Activated B cell treated with CpG ODN at 0.5 μM for 24 hours (primary cell): ENCODE results near the gene OR52E4. TPM values are rescaled to one million over a fixed set of nuclear protein-coding genes. Genes with fewer than 3 reads are reported as not detected.

ENCODE experiments used
- ATAC-seq: fragments of 200-7000 bp; cut with Tn5 transposase; one replicate; pipeline ENCODE4 v1.10.0; 2021; ENCODE audit warnings: low read depth, mild to moderate bottlenecking, moderate library complexity
- CTCF ChIA-PET: fragments of 350-600 bp; sonication (Branson Sonifier 250); formaldehyde crosslinking; loops from one replicate; lab custom pipeline; 2021; ENCODE audit warnings: antibody characterized with exemption; lab: Charles Lee
- POLR2A ChIA-PET: fragments of 350-600 bp; sonication (Branson Sonifier 250); formaldehyde crosslinking; loops from one replicate; lab custom pipeline; 2021; ENCODE audit warnings: antibody characterized with exemption; lab: Charles Lee
- DNase-seq: peaks from one replicate; pipeline ENCODE4 v3.0.0; 2022
- H3K27ac Mint-ChIP-seq: one replicate; pipeline ENCODE4 v1.8.0; 2020; ENCODE audit warnings: mixed read lengths
- H3K27me3 Mint-ChIP-seq: one replicate; pipeline ENCODE4 v1.8.0; 2021; ENCODE audit warnings: mixed read lengths
- H3K36me3 Mint-ChIP-seq: one replicate; pipeline ENCODE4 v1.8.0; 2021; ENCODE audit warnings: low read depth, mixed read lengths
- H3K4me1 Mint-ChIP-seq: one replicate; pipeline ENCODE4 v1.8.0; 2021; ENCODE audit warnings: mixed read lengths
- H3K4me3 Mint-ChIP-seq: one replicate; pipeline ENCODE4 v1.8.0; 2020; ENCODE audit warnings: mild to moderate bottlenecking, mixed read lengths
- H3K9me3 Mint-ChIP-seq: one replicate; pipeline ENCODE4 v1.8.0; 2020; ENCODE audit warnings: mixed read lengths
- CTCF ChIP-seq: fragments of 200-600 bp; IDR thresholded peaks from one replicate; pipeline ENCODE4 v1.8.0; 2022; ENCODE audit warnings: antibody characterized with exemption, mild to moderate bottlenecking
- intact Hi-C: fragments of 100-400 bp; cut with micrococcal nuclease; formaldehyde crosslinking; loops from one replicate; pipeline ENCODE4 v1.15.1; 2024
- total RNA-seq: library from RNA; stranded (reverse); gene quantifications from 2 replicates; pipeline ENCODE4 v1.2.3, GENCODE V29; 2022

OR52E4 gene
- total RNA-seq, 1 donor from 2014 or later: not detected

GRCh38 chr11:5892908-5893307, 12.5 kb downstream of the OR52E4 start, which contains the start of gene OR52E5:
TSS of gene OR52E5 (plus strand) at chr11:5893208. CDS start at chr11:5900777, 7,569 bp downstream.
- intact Hi-C loops: loop anchor here (10.0 kb wide), 1 partner anchor 688 kb away; the partner anchor contains the start of gene OR51V1
- DNase-seq: no peak
- Mint-ChIP-seq H3K27ac (no peak within 1 kb of the TSS), H3K4me1 (no peaks in the 10 kb centered on the region), H3K27me3 (no peaks in the 10 kb centered on the region), H3K36me3 (no peaks in the 10 kb centered on the region), H3K9me3 (no peaks in the 10 kb centered on the region), H3K4me3 (no peak within 1 kb of the TSS)
- ChIA-PET CTCF (interaction anchor here (1.1 kb wide), 1 partner anchor 10 kb away, joined by 3 read pairs; no protein-coding TSS in a partner anchor), POLR2A (no interaction called here)
- TF ChIP-seq CTCF: no peak
- ATAC-seq: no peak

DNA sequence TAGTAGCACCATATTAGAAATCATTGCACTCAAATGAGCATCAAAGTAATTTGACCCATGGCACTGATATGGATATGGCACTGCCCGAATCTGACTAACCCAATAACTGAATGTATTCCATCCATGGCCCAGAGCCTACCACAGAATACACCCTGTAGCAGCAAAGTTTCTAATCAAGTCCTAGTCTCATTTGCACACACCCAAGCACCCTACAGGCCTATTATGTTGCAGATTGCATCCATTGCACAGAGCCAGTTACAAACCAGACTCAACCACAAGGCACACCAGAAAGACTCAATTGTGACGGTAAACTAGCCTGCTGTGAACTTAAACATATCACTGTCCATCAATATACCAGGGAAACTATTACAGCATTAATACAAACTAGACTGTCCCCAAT, 19.1 kb downstream of the OR52E4 start:
- ChIA-PET CTCF (no interaction called here), POLR2A (no interaction called here)
- no peak overlapping the region for H3K27ac Mint-ChIP-seq
- no peaks in the 10 kb centered on the region for H3K9me3 Mint-ChIP-seq
- ATAC-seq (no peak), DNase-seq (no peak)
- no peak overlapping the region for H3K4me3 Mint-ChIP-seq
- no peaks in the 10 kb centered on the region for H3K4me1 Mint-ChIP-seq
- H3K36me3 Mint-ChIP-seq: no peaks in the 10 kb centered on the region
- H3K27me3 Mint-ChIP-seq: no peaks in the 10 kb centered on the region
- intact Hi-C loops: loop anchor here (10.0 kb wide), 1 partner anchor 695 kb away; the partner anchor contains the start of gene OR51V1
- TF ChIP-seq CTCF: no peak

- CTCF ChIA-PET: no interaction called here
- ATAC-seq (no peak), DNase-seq (no peak)
- no peak overlapping the region for H3K4me3 Mint-ChIP-seq
- no peak for TF ChIP-seq CTCF
- no peaks in the 10 kb centered on the region for H3K36me3 Mint-ChIP-seq
- peaks cover 10% of the 10 kb centered on the region for H3K27me3 Mint-ChIP-seq
- POLR2A ChIA-PET: no interaction called here
- intact Hi-C loops: no loop called here
- no peaks in the 10 kb centered on the region for H3K4me1 Mint-ChIP-seq
- H3K9me3 Mint-ChIP-seq: peaks cover 2% of the 10 kb centered on the region
- no peak overlapping the region for H3K27ac Mint-ChIP-seq
Measured at GRCh38 chr11:5910540-5910939, 30.1 kb downstream of the OR52E4 start.

GRCh38 chr11:5922749-5923426, 42.5 kb downstream of the OR52E4 start:
- intact Hi-C loops: no loop called here
- Mint-ChIP-seq H3K4me3 (no peak overlapping the region), H3K27ac (no peak overlapping the region), H3K36me3 (no peaks in the 10 kb centered on the region), H3K4me1 (no peaks in the 10 kb centered on the region), H3K9me3 (peaks cover 22% of the 10 kb centered on the region), H3K27me3 (no peaks in the 10 kb centered on the region)
- ChIA-PET POLR2A (no interaction called here), CTCF (no interaction called here)
- no peak for TF ChIP-seq CTCF
- no peak for ATAC-seq
- no peak for DNase-seq

DNA sequence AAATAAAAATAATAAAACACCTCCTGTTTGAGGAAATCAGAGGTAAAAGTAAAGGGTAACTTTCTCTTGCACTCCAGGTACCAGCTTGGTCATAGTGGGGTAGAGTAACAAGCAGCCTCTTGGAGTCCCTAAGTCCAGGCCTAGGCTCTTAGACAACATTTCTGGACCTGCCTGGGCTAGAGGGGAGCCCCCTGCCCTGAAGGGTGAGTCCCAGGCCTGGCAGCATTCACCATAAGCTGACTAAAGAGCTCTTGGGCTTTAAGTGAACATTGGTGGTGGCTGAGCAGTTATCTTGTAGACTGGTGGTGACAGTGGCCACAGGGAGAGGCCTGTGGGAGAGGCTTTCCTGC, 43.0 kb downstream of the OR52E4 start:
- DNase-seq (no peak), ATAC-seq (no peak)
- Mint-ChIP-seq H3K4me3 (no peak overlapping the region), H3K9me3 (peaks cover 26% of the 10 kb centered on the region), H3K4me1 (no peaks in the 10 kb centered on the region), H3K36me3 (no peaks in the 10 kb centered on the region), H3K27ac (no peak overlapping the region), H3K27me3 (no peaks in the 10 kb centered on the region)
- intact Hi-C loops: no loop called here
- TF ChIP-seq CTCF: no peak
- ChIA-PET CTCF (no interaction called here), POLR2A (no interaction called here)
